Fibroblast of lung (primary cell): ENCODE results near the gene MACROD1.

ENCODE experiments used
- EZH2 ChIP-seq: IDR thresholded peaks from 2 replicates; pipeline ENCODE4 v1.5.1; 2012; ENCODE audit warnings: low read length, control low read depth, mild to moderate bottlenecking; ENCODE audit errors: missing control alignments
- TF ChIP-seq, protein P1 (sequence below), 2 donors: IDR thresholded peaks in 1 of 2; conservative IDR thresholded peaks in 1 of 2; 1 replicate in 1 of 2; 2 replicates in 1 of 2; pipeline ENCODE4 v1.5.1; 2011 to 2012; ENCODE audit warnings: low read length in 2 of 2, control low read depth in 1 of 2, inconsistent platforms in 1 of 2, low read depth in 1 of 2, mild to moderate bottlenecking in 1 of 2

DNA sequence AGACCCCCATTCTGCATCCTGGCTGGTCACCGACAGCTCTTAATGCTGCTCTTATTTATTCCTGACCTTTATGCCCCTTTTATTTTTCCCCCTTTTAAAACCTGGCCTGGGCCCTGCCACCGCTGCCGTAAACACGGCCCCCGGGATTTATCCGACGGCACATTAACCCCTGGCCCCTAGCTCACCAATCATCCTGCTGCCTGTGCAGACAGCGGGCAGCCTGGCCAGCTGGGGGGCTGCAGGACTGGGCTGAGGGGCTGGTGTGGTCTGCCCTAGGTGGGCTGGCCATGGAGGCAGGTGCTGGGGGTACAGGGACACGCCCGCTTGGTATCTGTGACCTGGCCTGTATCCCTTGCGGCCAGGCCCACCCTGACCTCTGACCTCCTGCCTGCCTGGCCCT is 151.6 kb downstream of the MACROD1 start:
- TF ChIP-seq, protein P1, sequence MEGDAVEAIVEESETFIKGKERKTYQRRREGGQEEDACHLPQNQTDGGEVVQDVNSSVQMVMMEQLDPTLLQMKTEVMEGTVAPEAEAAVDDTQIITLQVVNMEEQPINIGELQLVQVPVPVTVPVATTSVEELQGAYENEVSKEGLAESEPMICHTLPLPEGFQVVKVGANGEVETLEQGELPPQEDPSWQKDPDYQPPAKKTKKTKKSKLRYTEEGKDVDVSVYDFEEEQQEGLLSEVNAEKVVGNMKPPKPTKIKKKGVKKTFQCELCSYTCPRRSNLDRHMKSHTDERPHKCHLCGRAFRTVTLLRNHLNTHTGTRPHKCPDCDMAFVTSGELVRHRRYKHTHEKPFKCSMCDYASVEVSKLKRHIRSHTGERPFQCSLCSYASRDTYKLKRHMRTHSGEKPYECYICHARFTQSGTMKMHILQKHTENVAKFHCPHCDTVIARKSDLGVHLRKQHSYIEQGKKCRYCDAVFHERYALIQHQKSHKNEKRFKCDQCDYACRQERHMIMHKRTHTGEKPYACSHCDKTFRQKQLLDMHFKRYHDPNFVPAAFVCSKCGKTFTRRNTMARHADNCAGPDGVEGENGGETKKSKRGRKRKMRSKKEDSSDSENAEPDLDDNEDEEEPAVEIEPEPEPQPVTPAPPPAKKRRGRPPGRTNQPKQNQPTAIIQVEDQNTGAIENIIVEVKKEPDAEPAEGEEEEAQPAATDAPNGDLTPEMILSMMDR (conservative IDR thresholded peaks at IDR 0.05 in 1 of 2, IDR thresholded peaks at IDR 0.05 in 1 of 2; ENCODE audit: low read depth in 1 of 2, low read length in 2 of 2), result no peak
- no peak for TF ChIP-seq EZH2
